PC-3 (cell line): ENCODE results near the gene MFAP1.

Experiments used
- CTCF ChIP-seq: fragments of 300-600 bp; sonication (generic); conservative IDR thresholded peaks from 2 replicates; pipeline ENCODE4 v1.5.1; 2017; ENCODE audit warnings: antibody characterized with exemption, low read depth, mild to moderate bottlenecking, low read length
- EZH2 ChIP-seq: fragments of 300-600 bp; sonication (generic); IDR thresholded peaks from one replicate; pipeline ENCODE4 v1.6.1; 2017; ENCODE audit warnings: antibody characterized with exemption, mild to moderate bottlenecking, low read length; ENCODE audit not compliant: unreplicated experiment

- TF ChIP-seq CTCF (no peak), EZH2 (no peak)
Measured at GRCh38 chr15:43873651-43874050, 49.2 kb upstream of the MFAP1 start.
